ENCODE data around the gene TRAF2. TPM values are rescaled to one million over a fixed set of nuclear protein-coding genes. Genes with fewer than 3 reads are reported as not detected.

Gene TRAF2
- total RNA-seq, 1 donor from 2014 or later = 10.0 TPM

DNA sequence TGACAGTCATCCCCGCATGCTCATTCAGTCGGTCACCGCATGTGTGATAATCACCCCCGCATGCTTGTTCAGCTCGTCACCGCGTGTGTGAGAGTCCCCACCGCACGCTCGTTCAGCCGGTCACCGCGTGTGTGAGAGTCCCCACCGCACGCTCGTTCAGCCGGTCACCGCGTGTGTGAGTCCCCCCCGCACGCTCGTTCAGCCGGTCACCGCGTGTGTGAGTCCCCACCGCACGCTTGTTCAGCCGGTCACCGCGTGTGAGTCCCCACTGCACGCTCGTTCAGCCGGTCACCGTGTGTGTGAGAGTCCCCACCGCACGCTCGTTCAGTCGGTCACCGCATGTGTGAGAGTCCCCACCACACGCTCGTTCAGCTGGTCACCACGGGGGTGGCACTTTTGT, 3.5 kb downstream of the TRAF2 start:
- DNase-seq = no peak
- Histone ChIP-seq H3K4me1 (peaks cover 27% of the 10 kb centered on the region), H3K27me3 (ENCODE audit: low read depth) (no peaks in the 10 kb centered on the region), H3K4me3 (no peak overlapping the region), H3K36me3 (peaks cover 31% of the 10 kb centered on the region), H3K9me3 (replicated peaks) (no peaks in the 10 kb centered on the region), H3K27ac (replicated peaks) (no peak overlapping the region)
- intact Hi-C loops (cut with micrococcal nuclease) = loop anchor here (10.0 kb wide), 1 partner anchor 45 kb away; no protein-coding TSS in a partner anchor
- TF ChIP-seq, protein P1, sequence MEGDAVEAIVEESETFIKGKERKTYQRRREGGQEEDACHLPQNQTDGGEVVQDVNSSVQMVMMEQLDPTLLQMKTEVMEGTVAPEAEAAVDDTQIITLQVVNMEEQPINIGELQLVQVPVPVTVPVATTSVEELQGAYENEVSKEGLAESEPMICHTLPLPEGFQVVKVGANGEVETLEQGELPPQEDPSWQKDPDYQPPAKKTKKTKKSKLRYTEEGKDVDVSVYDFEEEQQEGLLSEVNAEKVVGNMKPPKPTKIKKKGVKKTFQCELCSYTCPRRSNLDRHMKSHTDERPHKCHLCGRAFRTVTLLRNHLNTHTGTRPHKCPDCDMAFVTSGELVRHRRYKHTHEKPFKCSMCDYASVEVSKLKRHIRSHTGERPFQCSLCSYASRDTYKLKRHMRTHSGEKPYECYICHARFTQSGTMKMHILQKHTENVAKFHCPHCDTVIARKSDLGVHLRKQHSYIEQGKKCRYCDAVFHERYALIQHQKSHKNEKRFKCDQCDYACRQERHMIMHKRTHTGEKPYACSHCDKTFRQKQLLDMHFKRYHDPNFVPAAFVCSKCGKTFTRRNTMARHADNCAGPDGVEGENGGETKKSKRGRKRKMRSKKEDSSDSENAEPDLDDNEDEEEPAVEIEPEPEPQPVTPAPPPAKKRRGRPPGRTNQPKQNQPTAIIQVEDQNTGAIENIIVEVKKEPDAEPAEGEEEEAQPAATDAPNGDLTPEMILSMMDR (IDR thresholded peaks at IDR 0.05; ENCODE audit: borderline replicate concordance) = no peak

DNA sequence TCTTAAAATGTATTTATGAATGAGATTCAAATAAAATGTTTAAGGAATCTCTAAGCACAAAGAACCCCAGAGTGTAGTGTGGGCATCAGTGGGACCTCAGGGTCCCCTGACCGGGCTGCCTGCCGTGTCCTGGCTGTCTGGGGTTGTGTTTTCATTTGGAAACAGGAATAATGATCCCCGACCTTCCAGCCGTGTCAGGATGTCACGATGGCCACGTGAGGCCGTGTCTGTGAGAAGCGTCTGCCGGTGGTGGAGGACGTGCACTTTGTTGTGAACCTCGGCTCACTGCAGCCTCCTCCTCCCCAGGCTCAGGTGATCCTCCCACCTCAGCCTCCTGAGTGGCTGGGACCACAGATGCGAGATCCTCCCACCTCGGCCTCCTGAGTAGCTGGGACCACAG, 4.3 kb downstream of the TRAF2 start:
- Histone ChIP-seq H3K27ac (replicated peaks) (no peak overlapping the region), H3K4me3 (no peak overlapping the region), H3K27me3 (ENCODE audit: low read depth) (no peaks in the 10 kb centered on the region), H3K9me3 (replicated peaks) (no peaks in the 10 kb centered on the region), H3K4me1 (peaks cover 23% of the 10 kb centered on the region), H3K36me3 (peaks cover 36% of the 10 kb centered on the region)
- no peak for DNase-seq
- intact Hi-C loops (cut with micrococcal nuclease) = no loop called here
- TF ChIP-seq, protein P1 (IDR thresholded peaks at IDR 0.05; ENCODE audit: borderline replicate concordance) = no peak

DNA sequence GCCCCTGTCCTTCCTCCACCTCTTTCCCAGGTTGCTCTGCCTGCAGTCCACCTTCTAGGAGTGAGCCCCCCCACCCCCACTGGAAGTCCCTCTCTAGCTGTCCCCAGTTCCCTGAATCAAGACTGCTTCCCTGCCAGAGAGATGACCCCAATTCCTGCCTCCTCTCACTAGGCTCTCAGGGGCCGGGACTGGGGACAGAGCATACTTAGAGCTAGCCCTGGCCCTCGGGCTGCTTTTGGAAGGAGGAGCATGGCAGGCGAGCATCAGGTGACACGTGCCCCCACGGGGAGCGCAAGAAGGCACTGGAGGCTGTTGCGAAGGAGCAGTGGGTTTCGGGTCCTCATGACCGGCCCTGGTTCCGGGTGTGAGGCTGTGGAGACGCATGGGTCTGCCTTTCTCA, 9.7 kb downstream of the TRAF2 start:
- Histone ChIP-seq H3K36me3 (peaks cover 54% of the 10 kb centered on the region), H3K4me3 (no peak overlapping the region), H3K9me3 (replicated peaks) (no peaks in the 10 kb centered on the region), H3K27ac (replicated peaks) (no peak overlapping the region), H3K4me1 (peaks cover 8% of the 10 kb centered on the region), H3K27me3 (ENCODE audit: low read depth) (no peaks in the 10 kb centered on the region)
- intact Hi-C loops (cut with micrococcal nuclease) = no loop called here
- no peak for DNase-seq
- TF ChIP-seq, protein P1 (IDR thresholded peaks at IDR 0.05; ENCODE audit: borderline replicate concordance) = no peak

DNA sequence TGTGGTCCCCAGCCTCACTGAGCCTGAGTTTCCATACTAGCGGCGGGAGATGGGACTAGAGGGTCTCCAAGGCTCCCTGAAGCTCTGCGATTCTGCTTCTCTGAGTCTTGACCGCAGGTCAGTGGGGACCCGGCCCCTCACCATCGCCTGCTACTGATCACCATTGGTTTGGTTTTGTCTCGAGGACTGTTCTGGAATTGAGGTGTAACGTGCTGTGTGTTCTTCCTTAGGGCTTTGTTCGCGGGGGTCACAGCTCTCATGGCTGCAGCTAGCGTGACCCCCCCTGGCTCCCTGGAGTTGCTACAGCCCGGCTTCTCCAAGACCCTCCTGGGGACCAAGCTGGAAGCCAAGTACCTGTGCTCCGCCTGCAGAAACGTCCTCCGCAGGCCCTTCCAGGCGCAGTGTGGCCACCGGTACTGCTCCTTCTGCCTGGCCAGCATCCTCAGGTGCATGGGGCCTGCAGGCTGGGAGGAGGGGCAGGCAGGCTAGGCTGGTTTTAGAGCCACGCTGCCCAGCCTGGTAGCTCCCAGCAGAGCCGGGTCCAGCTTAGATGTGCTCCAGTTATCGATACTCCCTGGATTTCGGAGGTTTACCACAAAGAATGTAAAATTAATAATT, 12.3 kb downstream of the TRAF2 start:
- H3K4me3 ChIP-seq = no peak overlapping the region
- TF ChIP-seq, protein P1 (IDR thresholded peaks at IDR 0.05; ENCODE audit: borderline replicate concordance) = no peak
- H3K27ac ChIP-seq (replicated peaks) = no peak overlapping the region
- peaks cover 39% of the 10 kb centered on the region for H3K36me3 ChIP-seq
- H3K4me1 ChIP-seq = peaks cover 34% of the 10 kb centered on the region
- no peak for DNase-seq
- H3K27me3 ChIP-seq (ENCODE audit: low read depth) = no peaks in the 10 kb centered on the region
- no peaks in the 10 kb centered on the region for H3K9me3 ChIP-seq (replicated peaks)
- intact Hi-C loops (cut with micrococcal nuclease) = no loop called here

DNA sequence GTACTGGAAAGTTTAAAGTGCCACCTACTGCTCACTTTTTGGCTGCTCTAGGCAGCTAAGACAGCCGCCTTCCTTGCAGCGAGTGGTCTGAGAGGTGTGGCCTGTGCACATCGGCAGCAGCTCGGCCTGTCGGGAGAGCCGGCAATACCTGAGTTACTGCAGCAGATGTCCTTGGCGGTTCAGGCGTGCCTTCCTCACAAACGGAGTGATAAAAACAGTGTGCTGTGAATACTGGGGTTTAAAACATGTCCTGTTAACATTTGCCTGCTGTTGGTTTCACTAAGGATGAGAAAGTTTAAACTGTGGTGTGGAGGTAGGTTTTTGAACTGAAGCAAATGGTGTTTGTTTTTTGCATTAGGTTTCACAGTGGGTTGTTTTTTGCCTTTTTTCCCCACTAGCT, 12.9 kb downstream of the TRAF2 start:
- H3K27me3 ChIP-seq (ENCODE audit: low read depth) = no peaks in the 10 kb centered on the region
- peaks cover 36% of the 10 kb centered on the region for H3K36me3 ChIP-seq
- TF ChIP-seq, protein P1 (IDR thresholded peaks at IDR 0.05; ENCODE audit: borderline replicate concordance) = no peak
- no peak for DNase-seq
- no peaks in the 10 kb centered on the region for H3K9me3 ChIP-seq (replicated peaks)
- peaks cover 40% of the 10 kb centered on the region for H3K4me1 ChIP-seq
- no peak overlapping the region for H3K4me3 ChIP-seq
- H3K27ac ChIP-seq (replicated peaks) = no peak overlapping the region
- intact Hi-C loops (cut with micrococcal nuclease) = no loop called here
